PC-9 (cell line): ENCODE measurements around the gene VAC14. TPM values are rescaled to one million over a fixed set of nuclear protein-coding genes. Genes with fewer than 3 reads are reported as not detected.

ENCODE experiments used
- BruUV-seq: library from RNA; stranded (reverse); fragments of 400-500 nt; replicated peaks from 2 replicates; lab custom pipeline; 2021; lab: Mats Ljungman, UMichigan
- CTCF ChIA-PET: fragments of 300-600 bp; sonication (Branson Sonifier 250); formaldehyde crosslinking; loops from one replicate; lab custom pipeline; 2022; ENCODE audit warnings: antibody characterized with exemption; lab: Charles Lee
- POLR2A ChIA-PET: fragments of 300-600 bp; sonication (Branson Sonifier 250); formaldehyde crosslinking; loops from one replicate; lab custom pipeline; 2022; ENCODE audit warnings: antibody characterized with exemption; ENCODE audit not compliant: unreplicated experiment; lab: Charles Lee
- DNase-seq, 2 experiments: peaks; one replicate each; pipeline versions ENCODE4 v3.0.0 to v3.0.0-alpha.2; 2015 to 2022; ENCODE audit warnings: mixed read lengths in 1 of 2
- H2AFZ ChIP-seq: fragments of 200-600 bp; sonication (generic); 2 replicates; pipeline ENCODE4 v1.8.1; 2017; ENCODE audit warnings: antibody characterized with exemption
- H3F3A ChIP-seq: fragments of 200-600 bp; sonication (generic); 2 replicates; pipeline ENCODE4 v1.8.1; 2017; ENCODE audit warnings: antibody characterized with exemption, mild to moderate bottlenecking, low read depth; ENCODE audit not compliant: insufficient read depth
- H3K27ac ChIP-seq: fragments of 200-600 bp; sonication (generic); 2 replicates; pipeline ENCODE4 v1.6.1; 2016; ENCODE audit warnings: mixed run types
- H3K27me3 ChIP-seq: fragments of 200-600 bp; sonication (generic); 2 replicates; pipeline ENCODE4 v1.6.1; 2016; ENCODE audit warnings: low read depth, mixed run types; ENCODE audit not compliant: insufficient read depth
- H3K36me3 ChIP-seq: fragments of 200-600 bp; sonication (generic); 2 replicates; pipeline ENCODE4 v1.6.1; 2016; ENCODE audit warnings: low read depth, mixed run types
- H3K4me1 ChIP-seq: fragments of 200-600 bp; sonication (generic); replicated peaks from 2 replicates; pipeline ENCODE4 v1.6.1; 2016; ENCODE audit warnings: mixed run types; ENCODE audit not compliant: insufficient read depth
- H3K4me2 ChIP-seq: fragments of 200-600 bp; sonication (generic); 2 replicates; pipeline ENCODE4 v1.6.1; 2017; ENCODE audit warnings: mixed run types
- H3K4me3 ChIP-seq: fragments of 200-600 bp; sonication (generic); 2 replicates; pipeline ENCODE4 v1.6.1; 2016; ENCODE audit warnings: mixed run types
- H3K79me2 ChIP-seq: fragments of 200-600 bp; sonication (generic); 2 replicates; pipeline ENCODE4 v1.6.1; 2017; ENCODE audit warnings: low read depth, mixed run types
- H3K9me2 ChIP-seq: fragments of 200-600 bp; sonication (generic); 2 replicates; pipeline ENCODE4 v1.8.1; 2017; ENCODE audit warnings: mild to moderate bottlenecking; ENCODE audit not compliant: insufficient read depth
- H3K9me3 ChIP-seq: fragments of 200-600 bp; sonication (generic); 2 replicates; pipeline ENCODE4 v1.8.1; 2016; ENCODE audit warnings: low read depth; ENCODE audit not compliant: insufficient read depth
- H4K20me1 ChIP-seq: fragments of 200-600 bp; sonication (generic); 2 replicates; pipeline ENCODE4 v1.8.1; 2017; ENCODE audit not compliant: insufficient read depth
- EZH2 ChIP-seq: fragments of 200-600 bp; sonication (generic); IDR thresholded peaks from 2 replicates; pipeline ENCODE4 v1.8.0; 2017; ENCODE audit warnings: antibody characterized with exemption, low read depth
- intact Hi-C: fragments of 100-400 bp; cut with micrococcal nuclease; formaldehyde crosslinking; loops from one replicate; pipeline ENCODE4 v1.10.0; 2022; ENCODE audit not compliant: unreplicated experiment
- total RNA-seq: library from RNA; stranded (reverse); gene quantifications from 2 replicates; pipeline ENCODE4 v1.2.3, GENCODE V29; 2021
- TF ChIP-seq, protein P1 (sequence below): fragments of 200-600 bp; sonication (generic); conservative IDR thresholded peaks from 2 replicates; pipeline ENCODE4 v1.6.1; 2017; ENCODE audit warnings: mixed run types, antibody characterized with exemption, mild to moderate bottlenecking, moderate library complexity

VAC14 gene
- total RNA-seq, 1 experiment from 2014 or later: 46.8 TPM

DNA sequence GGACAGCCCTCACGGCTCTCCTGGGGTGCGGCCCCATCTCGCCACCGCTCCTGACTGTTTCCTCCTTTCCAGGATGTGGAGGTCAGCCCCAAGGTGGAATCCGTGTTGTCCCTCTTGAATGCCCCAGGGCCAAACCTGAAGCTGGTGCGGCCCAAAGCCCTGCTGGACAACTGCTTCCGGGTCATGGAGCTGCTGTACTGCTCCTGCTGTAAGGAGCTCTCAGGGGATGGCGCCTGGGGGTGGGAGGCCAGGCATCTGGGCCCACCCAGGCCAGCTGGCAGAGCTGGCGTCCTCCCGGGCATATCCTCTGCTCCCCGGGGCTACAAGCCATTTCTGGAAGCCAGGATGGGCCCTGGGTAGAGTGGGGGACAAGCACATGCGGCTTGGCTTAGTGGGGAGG, 141.4 kb downstream of the VAC14 start:
- Histone ChIP-seq H4K20me1 (no peaks in the 10 kb centered on the region), H3K4me2 (no peak overlapping the region), H3K27ac (no peak overlapping the region), H3K9me3 (no peaks in the 10 kb centered on the region), H3K27me3 (no peaks in the 10 kb centered on the region), H3K9me2 (no peaks in the 10 kb centered on the region), H3F3A (no peaks in the 10 kb centered on the region; the same call in 1 of the 2 replicates), H2AFZ (no peak overlapping the region), H3K36me3 (no peaks in the 10 kb centered on the region), H3K4me3 (no peak overlapping the region), H3K79me2 (no peaks in the 10 kb centered on the region), H3K4me1 (no peaks in the 10 kb centered on the region)
- TF ChIP-seq, protein P1, sequence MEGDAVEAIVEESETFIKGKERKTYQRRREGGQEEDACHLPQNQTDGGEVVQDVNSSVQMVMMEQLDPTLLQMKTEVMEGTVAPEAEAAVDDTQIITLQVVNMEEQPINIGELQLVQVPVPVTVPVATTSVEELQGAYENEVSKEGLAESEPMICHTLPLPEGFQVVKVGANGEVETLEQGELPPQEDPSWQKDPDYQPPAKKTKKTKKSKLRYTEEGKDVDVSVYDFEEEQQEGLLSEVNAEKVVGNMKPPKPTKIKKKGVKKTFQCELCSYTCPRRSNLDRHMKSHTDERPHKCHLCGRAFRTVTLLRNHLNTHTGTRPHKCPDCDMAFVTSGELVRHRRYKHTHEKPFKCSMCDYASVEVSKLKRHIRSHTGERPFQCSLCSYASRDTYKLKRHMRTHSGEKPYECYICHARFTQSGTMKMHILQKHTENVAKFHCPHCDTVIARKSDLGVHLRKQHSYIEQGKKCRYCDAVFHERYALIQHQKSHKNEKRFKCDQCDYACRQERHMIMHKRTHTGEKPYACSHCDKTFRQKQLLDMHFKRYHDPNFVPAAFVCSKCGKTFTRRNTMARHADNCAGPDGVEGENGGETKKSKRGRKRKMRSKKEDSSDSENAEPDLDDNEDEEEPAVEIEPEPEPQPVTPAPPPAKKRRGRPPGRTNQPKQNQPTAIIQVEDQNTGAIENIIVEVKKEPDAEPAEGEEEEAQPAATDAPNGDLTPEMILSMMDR: no peak
- TF ChIP-seq EZH2: no peak
- intact Hi-C loops: no loop called here
- POLR2A ChIA-PET: interaction anchor here (0.5 kb wide), 1 partner anchor 966 kb away, joined by 21 read pairs; the partner anchor contains the start of gene MARVELD3
- no peak for DNase-seq
- no TSS peak for BruUV-seq
- CTCF ChIA-PET: no interaction called here

DNA sequence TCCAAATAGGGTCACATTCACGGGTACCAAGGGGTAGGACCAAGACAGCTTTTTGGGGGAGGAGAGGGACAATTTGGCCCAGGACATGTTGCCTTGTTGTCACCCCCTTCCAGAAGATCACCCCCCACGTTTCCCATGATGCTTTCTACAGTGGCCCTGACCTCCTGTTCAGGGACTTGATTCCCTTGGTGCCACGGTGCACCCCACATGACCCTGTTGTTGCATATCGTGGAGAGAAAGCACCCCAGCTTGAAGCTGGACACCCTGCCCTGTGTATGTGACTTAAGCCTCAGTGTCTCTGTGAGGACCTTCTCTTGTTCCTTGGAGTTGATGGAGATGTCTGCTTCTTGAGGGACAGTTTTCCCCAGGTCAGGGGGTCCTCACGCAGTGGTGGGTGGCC, 142.0 kb downstream of the VAC14 start:
- Histone ChIP-seq H3F3A (no peaks in the 10 kb centered on the region; the same call in 1 of the 2 replicates), H3K4me3 (no peak overlapping the region), H3K27ac (no peak overlapping the region), H2AFZ (no peak overlapping the region), H3K79me2 (no peaks in the 10 kb centered on the region), H3K9me2 (no peaks in the 10 kb centered on the region), H3K36me3 (no peaks in the 10 kb centered on the region), H4K20me1 (no peaks in the 10 kb centered on the region), H3K4me2 (no peak overlapping the region), H3K4me1 (peaks cover 4% of the 10 kb centered on the region; the same call in 1 of the 2 replicates), H3K9me3 (no peaks in the 10 kb centered on the region), H3K27me3 (no peaks in the 10 kb centered on the region)
- ChIA-PET POLR2A (no interaction called here), CTCF (no interaction called here)
- intact Hi-C loops: no loop called here
- no TSS peak for BruUV-seq
- DNase-seq: no peak
- no peak for TF ChIP-seq EZH2
- TF ChIP-seq, protein P1: no peak

DNA sequence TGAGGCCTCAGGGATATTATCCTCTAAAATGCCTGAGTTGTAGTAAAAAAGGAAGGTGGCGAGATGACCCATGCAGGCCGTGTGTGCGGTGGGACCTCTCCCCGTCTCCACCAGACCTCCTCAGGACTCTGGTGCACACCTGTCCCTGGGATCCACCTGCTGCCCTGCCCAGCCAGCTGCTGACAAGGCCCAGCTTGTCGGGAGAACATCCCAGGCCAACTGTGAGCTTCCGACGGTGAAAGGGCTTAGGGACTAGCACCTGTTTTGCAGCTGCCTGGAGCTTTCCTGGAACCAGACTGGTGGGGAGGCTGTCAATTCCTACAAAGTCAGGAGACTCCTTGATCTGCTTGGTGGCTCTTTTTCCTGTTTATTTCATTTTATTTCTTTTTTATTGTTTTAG, 143.0 kb downstream of the VAC14 start:
- no peaks in the 10 kb centered on the region for H3K9me3 ChIP-seq
- no peak overlapping the region for H3K4me2 ChIP-seq
- peaks cover 12% of the 10 kb centered on the region for H3K4me1 ChIP-seq
- no TSS peak for BruUV-seq
- no peaks in the 10 kb centered on the region for H3K79me2 ChIP-seq
- no peak overlapping the region for H3K27ac ChIP-seq
- POLR2A ChIA-PET: no interaction called here
- no peaks in the 10 kb centered on the region for H3K9me2 ChIP-seq
- intact Hi-C loops: no loop called here
- H3F3A ChIP-seq: peaks cover 4% of the 10 kb centered on the region; the same call in 1 of the 2 replicates
- no peaks in the 10 kb centered on the region for H3K36me3 ChIP-seq
- H3K4me3 ChIP-seq: no peak overlapping the region
- DNase-seq: no peak
- H2AFZ ChIP-seq: no peak overlapping the region
- no peaks in the 10 kb centered on the region for H4K20me1 ChIP-seq
- H3K27me3 ChIP-seq: no peaks in the 10 kb centered on the region
- CTCF ChIA-PET: no interaction called here
- TF ChIP-seq, protein P1: no peak
- no peak for TF ChIP-seq EZH2
